ENCODE measurements around the gene COX4I1.

The COX4I1 gene

GRCh38 chr16:85765767-85766166, 33.7 kb upstream of the COX4I1 start:
- in situ Hi-C loops (cut with HindIII; ENCODE audit: low sequenced_read_pairs), result no loop called here

DNA sequence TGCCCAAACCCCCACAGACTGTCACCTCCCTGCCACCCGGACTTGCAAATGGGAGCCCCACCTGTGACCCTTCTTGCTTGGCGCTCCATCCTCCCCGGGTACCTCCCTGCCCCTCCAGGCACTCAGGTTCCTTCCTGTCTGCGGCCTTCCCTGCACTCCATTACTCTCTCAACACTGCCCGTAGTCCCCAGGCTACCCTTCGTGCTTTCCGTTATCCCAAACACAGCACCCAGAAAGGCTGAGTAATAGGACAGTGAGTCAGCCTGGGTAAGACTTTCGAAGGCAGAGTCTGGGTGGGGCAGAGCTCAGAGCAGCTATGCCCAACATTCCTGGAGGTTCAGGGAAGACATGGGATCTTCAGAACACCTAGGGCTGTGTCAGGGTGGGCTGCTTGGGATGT, 32.0 kb upstream of the COX4I1 start:
- in situ Hi-C loops (cut with HindIII; ENCODE audit: low sequenced_read_pairs), result no loop called here

DNA sequence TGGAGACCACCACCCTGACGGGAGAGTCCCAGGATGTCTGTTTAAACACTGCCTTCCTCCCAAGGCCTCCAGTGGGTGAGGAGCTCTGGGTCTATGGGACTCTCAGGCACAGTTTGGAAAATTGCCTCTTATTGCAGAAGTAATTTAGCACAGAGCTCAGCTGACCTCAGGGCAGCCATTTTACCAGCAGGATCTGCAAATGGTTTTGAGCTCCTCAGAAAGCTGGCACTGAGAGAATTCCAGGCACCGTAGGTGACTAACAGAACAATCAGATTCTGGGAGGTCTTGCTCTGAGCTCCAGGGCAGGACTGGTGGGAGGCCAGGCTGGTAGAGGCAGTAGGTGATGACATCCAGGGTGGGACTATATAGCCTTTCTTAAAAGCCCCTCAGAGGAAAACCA, 31.3 kb upstream of the COX4I1 start:
- in situ Hi-C loops (cut with HindIII; ENCODE audit: low sequenced_read_pairs), result no loop called here

GRCh38 chr16:85770741-85771140, 28.8 kb upstream of the COX4I1 start:
- in situ Hi-C loops (cut with HindIII; ENCODE audit: low sequenced_read_pairs), result no loop called here

DNA sequence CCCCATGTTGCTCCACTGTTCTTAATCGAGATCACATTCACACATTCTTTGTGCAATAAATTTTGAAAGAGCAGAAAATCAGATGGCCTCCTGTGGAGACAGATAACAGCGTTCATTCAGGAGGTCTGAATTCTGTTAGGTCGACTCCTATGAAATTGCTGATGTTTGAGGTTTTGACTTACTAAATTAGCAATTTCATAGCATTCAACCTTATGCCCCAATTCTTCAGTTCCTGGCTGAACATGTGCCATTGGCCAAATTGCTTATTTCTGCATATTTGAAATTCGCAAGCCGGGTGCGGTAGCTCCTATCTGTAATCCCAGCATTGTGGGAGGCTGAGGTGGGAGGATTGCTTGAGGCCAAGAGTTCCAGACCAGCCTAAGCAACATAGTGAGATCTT, 26.5 kb upstream of the COX4I1 start:
- in situ Hi-C loops (cut with HindIII; ENCODE audit: low sequenced_read_pairs), result no loop called here

- in situ Hi-C loops (cut with HindIII; ENCODE audit: low sequenced_read_pairs), result no loop called here
These were observed 25.4 kb upstream of the COX4I1 start for GRCh38 chr16:85774136-85774535.

DNA sequence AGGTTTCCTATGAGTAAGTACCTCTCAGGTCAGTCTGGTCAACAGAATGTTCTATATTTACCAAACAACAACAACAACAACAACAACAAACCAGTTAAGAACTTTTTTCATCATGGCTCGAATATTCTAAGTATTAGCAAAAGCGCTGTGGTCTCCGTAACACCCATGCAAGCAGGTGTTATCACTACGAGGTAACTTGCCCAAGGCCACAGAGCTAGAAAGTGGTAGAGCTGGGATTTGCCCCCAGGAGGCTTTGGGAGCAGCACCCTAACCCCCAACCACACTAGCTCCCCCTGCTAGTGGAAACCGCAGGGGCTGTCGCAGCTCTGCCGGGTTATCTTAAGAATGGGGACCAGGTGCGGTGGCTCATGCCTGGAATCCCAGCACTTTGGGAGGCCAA, 24.7 kb upstream of the COX4I1 start:
- in situ Hi-C loops (cut with HindIII; ENCODE audit: low sequenced_read_pairs), result no loop called here

DNA sequence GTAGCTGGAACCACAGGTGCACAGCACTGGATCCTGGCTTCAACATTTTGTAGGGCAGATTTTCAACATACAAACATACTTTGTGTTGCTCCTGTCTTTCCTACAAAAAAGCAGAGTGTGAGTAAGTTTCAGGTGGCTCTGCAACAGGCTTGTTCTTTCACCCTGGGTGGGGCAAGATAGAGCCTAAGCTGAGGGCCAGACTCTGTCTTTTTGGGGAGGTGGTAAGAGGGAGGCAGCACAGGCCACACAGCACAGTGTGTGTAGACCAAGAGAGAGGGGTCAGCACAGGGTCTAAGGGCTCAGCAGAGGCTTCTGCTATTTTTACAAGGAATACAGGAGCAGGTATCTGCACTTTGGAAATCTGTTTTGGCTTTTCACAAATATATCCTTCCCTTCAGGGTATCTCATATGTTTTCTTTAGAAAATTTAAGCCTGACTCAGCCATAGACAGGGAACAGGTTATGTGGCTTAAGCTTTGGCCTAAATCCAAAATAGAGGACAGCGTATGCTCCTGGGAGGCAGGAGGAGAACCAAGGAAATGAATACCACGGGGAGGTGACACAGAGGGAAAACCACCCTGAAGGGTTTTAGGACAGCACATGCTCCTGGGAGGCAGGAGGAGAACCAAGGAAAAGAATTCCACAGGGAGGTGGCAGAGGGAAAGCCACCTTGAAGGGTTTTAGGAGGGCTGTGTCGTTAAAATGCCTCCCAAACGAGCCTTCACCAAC, 21.7 kb upstream of the COX4I1 start:
- in situ Hi-C loops (cut with HindIII; ENCODE audit: low sequenced_read_pairs), result no loop called here

GRCh38 chr16:85778873-85779272, 20.6 kb upstream of the COX4I1 start:
- in situ Hi-C loops (cut with HindIII; ENCODE audit: low sequenced_read_pairs), result no loop called here

DNA sequence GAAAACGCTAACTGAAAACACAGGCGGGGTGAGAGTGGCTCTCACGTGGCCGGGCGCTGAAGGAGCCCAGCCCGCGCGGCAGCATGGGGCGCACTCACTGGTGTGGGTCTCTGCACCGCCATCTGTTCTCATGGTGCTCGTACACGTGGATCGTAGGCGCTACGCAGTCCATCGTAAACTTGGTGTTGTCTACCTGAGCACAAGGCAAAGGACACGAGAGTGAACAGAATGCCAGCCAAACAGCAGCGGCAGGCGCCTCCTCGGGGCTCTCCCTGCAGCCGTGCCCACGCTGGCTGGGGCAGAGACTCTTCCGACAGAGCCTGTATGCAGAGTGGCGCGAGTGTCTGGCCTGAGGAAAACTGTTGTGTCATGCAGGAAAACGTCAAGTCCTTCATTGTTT, 19.2 kb upstream of the COX4I1 start:
- in situ Hi-C loops (cut with HindIII; ENCODE audit: low sequenced_read_pairs), result no loop called here

GRCh38 chr16:85781156-85781555, 18.3 kb upstream of the COX4I1 start:
- in situ Hi-C loops (cut with HindIII; ENCODE audit: low sequenced_read_pairs), result no loop called here

- in situ Hi-C loops (cut with HindIII; ENCODE audit: low sequenced_read_pairs), result no loop called here
These were observed 17.7 kb upstream of the COX4I1 start for GRCh38 chr16:85781695-85782370.

DNA sequence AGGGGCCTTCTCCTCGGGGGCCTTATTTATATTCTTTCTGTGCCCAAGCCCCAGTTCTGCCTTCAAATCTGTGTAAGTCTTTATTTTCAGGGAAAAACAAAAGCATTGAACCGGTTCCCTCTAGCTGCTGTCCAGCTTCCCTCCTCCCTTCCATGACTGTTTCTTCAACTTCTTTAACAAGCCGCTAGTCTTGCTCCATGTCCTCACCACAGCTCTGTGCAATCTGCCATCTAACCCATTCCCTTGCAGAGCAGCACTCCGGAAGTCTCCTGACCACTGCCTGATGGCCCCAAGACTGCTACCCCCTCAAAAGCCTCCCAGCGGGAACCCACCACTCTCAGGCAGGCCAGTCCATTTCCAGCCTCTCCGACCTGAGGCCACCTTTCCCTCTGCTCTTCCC, 17.0 kb upstream of the COX4I1 start:
- in situ Hi-C loops (cut with HindIII; ENCODE audit: low sequenced_read_pairs), result no loop called here

DNA sequence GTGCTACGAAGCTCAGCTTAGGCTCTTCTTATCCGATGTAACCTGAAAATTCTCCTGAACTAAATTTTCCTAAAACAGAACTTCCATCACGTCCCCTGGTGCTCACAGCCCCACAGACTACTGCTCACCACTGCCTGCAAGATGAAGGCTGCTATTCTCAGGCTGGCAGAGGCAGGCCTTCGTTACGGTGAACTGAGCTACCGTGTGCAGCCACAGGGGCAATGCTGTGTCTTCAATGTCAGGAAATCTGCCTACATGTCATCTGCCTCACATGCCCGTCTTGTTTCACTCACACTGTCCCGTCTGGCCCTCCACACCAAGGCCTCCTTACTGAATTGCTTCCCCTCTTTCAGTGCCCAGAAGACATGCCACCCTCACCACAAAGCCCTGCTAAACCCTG, 16.1 kb upstream of the COX4I1 start:
- in situ Hi-C loops (cut with HindIII; ENCODE audit: low sequenced_read_pairs), result no loop called here

GRCh38 chr16:85784813-85785212, 14.7 kb upstream of the COX4I1 start:
- in situ Hi-C loops (cut with HindIII; ENCODE audit: low sequenced_read_pairs), result no loop called here

DNA sequence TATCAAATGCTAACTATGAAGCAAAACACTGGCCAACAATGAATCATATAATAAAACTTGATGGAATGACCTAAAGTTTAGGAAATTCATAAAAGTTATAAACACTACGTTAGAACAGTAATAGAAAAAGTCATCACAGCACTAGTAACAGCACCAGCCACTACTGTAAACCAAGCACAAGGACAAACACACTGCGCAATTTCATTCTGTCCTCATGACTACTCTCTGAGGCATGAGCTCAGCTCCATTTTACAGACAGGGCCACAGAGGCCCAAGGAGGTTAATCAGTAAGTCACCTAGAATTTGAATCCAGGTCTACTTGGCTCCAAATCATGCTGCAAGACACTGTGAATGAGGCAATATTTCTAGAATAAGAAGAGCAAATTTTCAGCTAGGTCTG, 13.6 kb upstream of the COX4I1 start:
- in situ Hi-C loops (cut with HindIII; ENCODE audit: low sequenced_read_pairs), result no loop called here

DNA sequence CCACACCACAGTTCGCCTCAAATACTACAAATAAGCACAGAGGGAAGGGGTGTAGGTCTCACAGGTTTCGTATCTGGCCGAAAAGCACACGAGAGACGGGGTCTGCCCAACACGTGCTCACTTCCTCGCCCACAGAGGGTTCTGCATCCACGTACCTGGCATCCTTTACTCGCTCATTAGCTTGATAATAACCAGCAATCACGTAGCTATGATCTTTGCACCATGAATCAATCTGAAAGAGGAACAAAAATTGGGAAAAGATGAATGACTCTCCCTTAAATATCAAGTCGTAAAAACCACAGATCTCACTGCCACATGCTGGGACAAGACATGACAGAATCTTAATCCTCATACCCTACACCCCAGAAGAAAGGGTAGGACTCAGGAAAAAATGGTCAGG, 10.7 kb upstream of the COX4I1 start:
- in situ Hi-C loops (cut with HindIII; ENCODE audit: low sequenced_read_pairs), result no loop called here

DNA sequence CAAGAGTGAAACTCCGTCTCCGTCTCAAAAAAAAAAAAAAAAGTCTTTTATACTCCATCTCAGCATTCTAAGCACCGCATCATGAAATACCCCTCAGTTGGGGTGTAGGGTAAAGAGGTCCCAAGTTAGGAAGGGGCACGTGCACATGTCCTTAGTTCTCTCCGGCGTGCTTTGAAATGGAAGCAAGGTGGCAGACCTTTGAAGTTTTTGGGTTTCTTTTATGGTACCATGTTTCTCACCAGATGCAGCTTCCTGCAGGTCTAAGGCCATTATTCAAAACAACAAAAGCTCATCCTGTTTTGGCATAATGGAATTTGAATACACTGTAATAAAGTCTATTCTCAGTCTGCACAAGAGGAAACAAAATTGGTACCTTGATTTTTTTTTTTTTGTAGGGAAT, 9.7 kb upstream of the COX4I1 start:
- in situ Hi-C loops (cut with HindIII; ENCODE audit: low sequenced_read_pairs), result no loop called here

GRCh38 chr16:85793662-85794298, 5.7 kb upstream of the COX4I1 start:
- in situ Hi-C loops (cut with HindIII; ENCODE audit: low sequenced_read_pairs), result no loop called here

- in situ Hi-C loops (cut with HindIII; ENCODE audit: low sequenced_read_pairs), result no loop called here
These were observed 4.8 kb upstream of the COX4I1 start for GRCh38 chr16:85794696-85795095.

DNA sequence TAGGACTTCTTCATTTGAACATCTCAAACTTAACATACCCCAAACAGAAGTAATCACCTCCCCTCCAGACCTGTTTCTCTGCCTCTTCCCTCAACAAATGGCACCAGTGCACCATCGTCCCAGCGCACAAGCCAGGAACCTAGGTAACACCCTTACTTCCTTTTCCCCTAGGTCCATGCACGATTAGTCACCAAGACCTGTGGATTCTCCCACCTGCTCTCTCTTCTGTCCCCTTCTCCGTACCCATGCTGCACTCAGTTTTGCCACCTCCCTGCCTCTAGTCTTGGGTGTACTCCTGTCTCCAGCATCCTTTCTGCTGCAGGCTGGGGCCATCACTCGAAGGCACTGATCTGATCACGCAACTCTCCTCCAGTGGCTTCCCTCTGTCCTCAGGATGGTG, 3.3 kb upstream of the COX4I1 start:
- in situ Hi-C loops (cut with HindIII; ENCODE audit: low sequenced_read_pairs), result no loop called here

- in situ Hi-C loops (cut with HindIII; ENCODE audit: low sequenced_read_pairs), result no loop called here
These were observed 2.9 kb upstream of the COX4I1 start for GRCh38 chr16:85796599-85796998.

Measured in endothelial cell of hepatic sinusoid (primary cell).